MM.1S (cell line): ENCODE results near the gene ZNF227.
"Not testable (repeated sequence)": the region's sequence is repeated elsewhere in the genome, so short reads cannot be mapped to it uniquely, and the experiment has no call there.

Experiments used
- CTCF ChIP-seq: fragments of 300-600 bp; sonication (generic); IDR thresholded peaks from 2 replicates; pipeline ENCODE4 v1.5.1; 2016; ENCODE audit warnings: antibody characterized with exemption, low read length, mixed read lengths
- EZH2 ChIP-seq: fragments of 300-600 bp; sonication (generic); optimal IDR thresholded peaks from 2 replicates; pipeline ENCODE3; 2017; ENCODE audit warnings: low read depth, mild to moderate bottlenecking, antibody characterized with exemption, low read length, mixed read lengths

GRCh38 chr19:44219926-44220325 lies 7.6 kb downstream of the ZNF227 start:
- TF ChIP-seq CTCF, EZH2: not testable (repeated sequence)
